Measurements from ENCODE around the gene CALU.

GRCh38 chr7:128729494-128729893 lies 9.7 kb upstream of the CALU start:
- TF ChIP-seq, protein P1, sequence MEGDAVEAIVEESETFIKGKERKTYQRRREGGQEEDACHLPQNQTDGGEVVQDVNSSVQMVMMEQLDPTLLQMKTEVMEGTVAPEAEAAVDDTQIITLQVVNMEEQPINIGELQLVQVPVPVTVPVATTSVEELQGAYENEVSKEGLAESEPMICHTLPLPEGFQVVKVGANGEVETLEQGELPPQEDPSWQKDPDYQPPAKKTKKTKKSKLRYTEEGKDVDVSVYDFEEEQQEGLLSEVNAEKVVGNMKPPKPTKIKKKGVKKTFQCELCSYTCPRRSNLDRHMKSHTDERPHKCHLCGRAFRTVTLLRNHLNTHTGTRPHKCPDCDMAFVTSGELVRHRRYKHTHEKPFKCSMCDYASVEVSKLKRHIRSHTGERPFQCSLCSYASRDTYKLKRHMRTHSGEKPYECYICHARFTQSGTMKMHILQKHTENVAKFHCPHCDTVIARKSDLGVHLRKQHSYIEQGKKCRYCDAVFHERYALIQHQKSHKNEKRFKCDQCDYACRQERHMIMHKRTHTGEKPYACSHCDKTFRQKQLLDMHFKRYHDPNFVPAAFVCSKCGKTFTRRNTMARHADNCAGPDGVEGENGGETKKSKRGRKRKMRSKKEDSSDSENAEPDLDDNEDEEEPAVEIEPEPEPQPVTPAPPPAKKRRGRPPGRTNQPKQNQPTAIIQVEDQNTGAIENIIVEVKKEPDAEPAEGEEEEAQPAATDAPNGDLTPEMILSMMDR (IDR thresholded peaks at IDR 0.05; ENCODE audit: borderline replicate concordance, extremely low read depth, low read length, poor library complexity, severe bottlenecking) = no peak
- TF ChIP-seq EZH2 (IDR thresholded peaks at IDR 0.05; ENCODE audit: borderline replicate concordance, low read depth, low read length, severe bottlenecking) = no peak
